ENCODE data around the gene PI4K2B. TPM values are rescaled to one million over a fixed set of nuclear protein-coding genes. Genes with fewer than 3 reads are reported as not detected.

PI4K2B gene
- total RNA-seq, 1 experiment from 2014 or later, result 10.3 TPM

GRCh38 chr4:25290490-25291067 lies 56.7 kb downstream of the PI4K2B start:
- in situ Hi-C loops (cut with HindIII; ENCODE audit: low pct_unique_long_range_greater_than_20kb, low sequenced_read_pairs), result no loop called here
- DNase-seq (ENCODE audit: low read depth, low spot score), result no peak

GRCh38 chr4:25291158-25291733 lies 57.4 kb downstream of the PI4K2B start:
- in situ Hi-C loops (cut with HindIII; ENCODE audit: low pct_unique_long_range_greater_than_20kb, low sequenced_read_pairs), result no loop called here
- no peak for DNase-seq (ENCODE audit: low read depth, low spot score)

GRCh38 chr4:25297528-25298242 lies 63.9 kb downstream of the PI4K2B start:
- in situ Hi-C loops (cut with HindIII; ENCODE audit: low pct_unique_long_range_greater_than_20kb, low sequenced_read_pairs), result no loop called here
- DNase-seq (ENCODE audit: low read depth, low spot score), result no peak

GRCh38 chr4:25299476-25300203 lies 65.8 kb downstream of the PI4K2B start:
- in situ Hi-C loops (cut with HindIII; ENCODE audit: low pct_unique_long_range_greater_than_20kb, low sequenced_read_pairs), result no loop called here

GRCh38 chr4:25301471-25301870 lies 67.6 kb downstream of the PI4K2B start:
- no peak for DNase-seq (ENCODE audit: low read depth, low spot score)
- in situ Hi-C loops (cut with HindIII; ENCODE audit: low pct_unique_long_range_greater_than_20kb, low sequenced_read_pairs), result no loop called here

More at GRCh38 chr4:25299476-25300203, 65.8 kb downstream of the PI4K2B start:
- no peak for DNase-seq (ENCODE audit: low read depth, low spot score)

- no peak for DNase-seq (ENCODE audit: low read depth, low spot score)
- in situ Hi-C loops (cut with HindIII; ENCODE audit: low pct_unique_long_range_greater_than_20kb, low sequenced_read_pairs), result no loop called here
Observed at GRCh38 chr4:25302626-25303025, 68.8 kb downstream of the PI4K2B start.

- in situ Hi-C loops (cut with HindIII; ENCODE audit: low pct_unique_long_range_greater_than_20kb, low sequenced_read_pairs), result no loop called here
- DNase-seq (ENCODE audit: low read depth, low spot score), result no peak
Observed at GRCh38 chr4:25303578-25303977, 69.7 kb downstream of the PI4K2B start.

- DNase-seq (ENCODE audit: low read depth, low spot score), result no peak
- in situ Hi-C loops (cut with HindIII; ENCODE audit: low pct_unique_long_range_greater_than_20kb, low sequenced_read_pairs), result no loop called here
Observed at GRCh38 chr4:25306518-25307057, 72.8 kb downstream of the PI4K2B start.

GRCh38 chr4:25307596-25307995 lies 73.8 kb downstream of the PI4K2B start:
- DNase-seq (ENCODE audit: low read depth, low spot score), result peak; percentile 23
- in situ Hi-C loops (cut with HindIII; ENCODE audit: low pct_unique_long_range_greater_than_20kb, low sequenced_read_pairs), result no loop called here

- no peak for DNase-seq (ENCODE audit: low read depth, low spot score)
- in situ Hi-C loops (cut with HindIII; ENCODE audit: low pct_unique_long_range_greater_than_20kb, low sequenced_read_pairs), result no loop called here
Observed at GRCh38 chr4:25308306-25308705, 74.5 kb downstream of the PI4K2B start.

GRCh38 chr4:25308761-25309160 lies 74.9 kb downstream of the PI4K2B start:
- in situ Hi-C loops (cut with HindIII; ENCODE audit: low pct_unique_long_range_greater_than_20kb, low sequenced_read_pairs), result no loop called here
- no peak for DNase-seq (ENCODE audit: low read depth, low spot score)

GRCh38 chr4:25310066-25310802 lies 76.4 kb downstream of the PI4K2B start:
- in situ Hi-C loops (cut with HindIII; ENCODE audit: low pct_unique_long_range_greater_than_20kb, low sequenced_read_pairs), result no loop called here
- DNase-seq (ENCODE audit: low read depth, low spot score), result no peak

GRCh38 chr4:25310803-25311166 lies 77.0 kb downstream of the PI4K2B start:
- no peak for DNase-seq (ENCODE audit: low read depth, low spot score)
- in situ Hi-C loops (cut with HindIII; ENCODE audit: low pct_unique_long_range_greater_than_20kb, low sequenced_read_pairs), result no loop called here

GRCh38 chr4:25312496-25313200 lies 78.8 kb downstream of the PI4K2B start, which contains the start of gene ZCCHC4:
Gene ZCCHC4 (plus strand): TSS chr4:25312774. CDS start chr4:25312810, 36 bp downstream.
- in situ Hi-C loops (cut with HindIII; ENCODE audit: low pct_unique_long_range_greater_than_20kb, low sequenced_read_pairs), result no loop called here
- DNase-seq (ENCODE audit: low read depth, low spot score), result peak; percentile 91

GRCh38 chr4:25313201-25313895 lies 79.5 kb downstream of the PI4K2B start:
- DNase-seq (ENCODE audit: low read depth, low spot score), result no peak
- in situ Hi-C loops (cut with HindIII; ENCODE audit: low pct_unique_long_range_greater_than_20kb, low sequenced_read_pairs), result no loop called here

- in situ Hi-C loops (cut with HindIII; ENCODE audit: low pct_unique_long_range_greater_than_20kb, low sequenced_read_pairs), result no loop called here
Observed at GRCh38 chr4:25320336-25320735, 86.5 kb downstream of the PI4K2B start.

More at GRCh38 chr4:25320336-25320735, 86.5 kb downstream of the PI4K2B start:
- DNase-seq (ENCODE audit: low read depth, low spot score), result no peak

All from SK-MEL-5 (cell line).